ENCODE results near the gene RNU7-1. TPM values are rescaled to one million over a fixed set of nuclear protein-coding genes. Genes with fewer than 3 reads are reported as not detected.

Gene RNU7-1
- total and polyA plus RNA-seq, 2 experiments from 2014 or later = not detected

GRCh38 chr12:6963016-6963731 is 19.6 kb downstream of the RNU7-1 start:
- no peak for DNase-seq (ENCODE audit: low read depth in 1 of 2, low spot score in 1 of 2)

GRCh38 chr12:6963791-6964413 is 20.3 kb downstream of the RNU7-1 start:
- Histone ChIP-seq H3K4me1 (ENCODE audit: low read depth) (peaks cover 13% of the 10 kb centered on the region), H3K27me3 (no peaks in the 10 kb centered on the region), H3K36me3 (peaks cover 36% of the 10 kb centered on the region), H3K9me3 (ENCODE audit: low read depth) (no peaks in the 10 kb centered on the region), H3K4me3 (no peak overlapping the region), H3K27ac (peak overlapping the region; percentile 69)
- TF ChIP-seq CTCF (IDR thresholded peaks at IDR 0.05; ENCODE audit: low read depth, low read length) = no peak
- DNase-seq (ENCODE audit: low read depth in 1 of 2, low spot score in 1 of 2) = no peak

More at GRCh38 chr12:6963016-6963731, 19.6 kb downstream of the RNU7-1 start:
- Histone ChIP-seq H3K27me3 (no peaks in the 10 kb centered on the region), H3K4me1 (ENCODE audit: low read depth) (peaks cover 13% of the 10 kb centered on the region), H3K27ac (no peak overlapping the region), H3K4me3 (no peak overlapping the region), H3K36me3 (peaks cover 29% of the 10 kb centered on the region), H3K9me3 (ENCODE audit: low read depth) (no peaks in the 10 kb centered on the region)
- no peak for TF ChIP-seq CTCF (IDR thresholded peaks at IDR 0.05; ENCODE audit: low read depth, low read length)

- H3K4me1 ChIP-seq (ENCODE audit: low read depth) = peaks cover 20% of the 10 kb centered on the region
- H3K36me3 ChIP-seq = peaks cover 39% of the 10 kb centered on the region
- H3K4me3 ChIP-seq = no peak overlapping the region
- no peak for TF ChIP-seq CTCF (IDR thresholded peaks at IDR 0.05; ENCODE audit: low read depth, low read length)
- H3K9me3 ChIP-seq (ENCODE audit: low read depth) = no peaks in the 10 kb centered on the region
- H3K27me3 ChIP-seq = no peaks in the 10 kb centered on the region
- DNase-seq (ENCODE audit: low read depth in 1 of 2, low spot score in 1 of 2) = no peak
- H3K27ac ChIP-seq = peak overlapping the region; percentile 69
Observed at GRCh38 chr12:6964605-6965025, 21.0 kb downstream of the RNU7-1 start.

GRCh38 chr12:6965026-6965661 is 21.5 kb downstream of the RNU7-1 start:
- peak; percentile 88 to 93 for DNase-seq (ENCODE audit: low read depth in 1 of 2, low spot score in 1 of 2)
- TF ChIP-seq CTCF (IDR thresholded peaks at IDR 0.05; ENCODE audit: low read depth, low read length) = peak; percentile 86
- H3K36me3 ChIP-seq = peaks cover 39% of the 10 kb centered on the region
- no peaks in the 10 kb centered on the region for H3K27me3 ChIP-seq
- H3K4me1 ChIP-seq (ENCODE audit: low read depth) = peaks cover 20% of the 10 kb centered on the region
- H3K4me3 ChIP-seq = no peak overlapping the region
- H3K9me3 ChIP-seq (ENCODE audit: low read depth) = no peaks in the 10 kb centered on the region
- H3K27ac ChIP-seq = peak overlapping the region; percentile 69

GRCh38 chr12:6965714-6966113 is 22.1 kb downstream of the RNU7-1 start:
- no peaks in the 10 kb centered on the region for H3K27me3 ChIP-seq
- H3K4me1 ChIP-seq (ENCODE audit: low read depth) = peaks cover 20% of the 10 kb centered on the region
- TF ChIP-seq CTCF (IDR thresholded peaks at IDR 0.05; ENCODE audit: low read depth, low read length) = no peak
- no peaks in the 10 kb centered on the region for H3K9me3 ChIP-seq (ENCODE audit: low read depth)
- no peak for DNase-seq (ENCODE audit: low read depth in 1 of 2, low spot score in 1 of 2)
- peaks cover 39% of the 10 kb centered on the region for H3K36me3 ChIP-seq
- peak overlapping the region; percentile 10 for H3K27ac ChIP-seq
- H3K4me3 ChIP-seq = no peak overlapping the region
